AG09309 (cell line): ENCODE measurements around the gene DOK7.

Experiments used
- DNase-seq: peaks from one replicate; pipeline ENCODE4 v3.0.0-alpha.2; 2010; ENCODE audit warnings: low read depth
- H3K4me3 ChIP-seq: 2 replicates; pipeline ENCODE4 v1.5.1; 2011; ENCODE audit warnings: mild to moderate bottlenecking, low read depth, low read length, moderate library complexity; ENCODE audit not compliant: control insufficient read depth
- TF ChIP-seq, protein P1 (sequence below): IDR thresholded peaks from 2 replicates; pipeline ENCODE4 v1.5.1; 2011; ENCODE audit warnings: mild to moderate bottlenecking, low read depth, low read length, inconsistent platforms; ENCODE audit not compliant: insufficient read depth, control insufficient read depth; ENCODE audit errors: missing control alignments

Gene DOK7

DNA sequence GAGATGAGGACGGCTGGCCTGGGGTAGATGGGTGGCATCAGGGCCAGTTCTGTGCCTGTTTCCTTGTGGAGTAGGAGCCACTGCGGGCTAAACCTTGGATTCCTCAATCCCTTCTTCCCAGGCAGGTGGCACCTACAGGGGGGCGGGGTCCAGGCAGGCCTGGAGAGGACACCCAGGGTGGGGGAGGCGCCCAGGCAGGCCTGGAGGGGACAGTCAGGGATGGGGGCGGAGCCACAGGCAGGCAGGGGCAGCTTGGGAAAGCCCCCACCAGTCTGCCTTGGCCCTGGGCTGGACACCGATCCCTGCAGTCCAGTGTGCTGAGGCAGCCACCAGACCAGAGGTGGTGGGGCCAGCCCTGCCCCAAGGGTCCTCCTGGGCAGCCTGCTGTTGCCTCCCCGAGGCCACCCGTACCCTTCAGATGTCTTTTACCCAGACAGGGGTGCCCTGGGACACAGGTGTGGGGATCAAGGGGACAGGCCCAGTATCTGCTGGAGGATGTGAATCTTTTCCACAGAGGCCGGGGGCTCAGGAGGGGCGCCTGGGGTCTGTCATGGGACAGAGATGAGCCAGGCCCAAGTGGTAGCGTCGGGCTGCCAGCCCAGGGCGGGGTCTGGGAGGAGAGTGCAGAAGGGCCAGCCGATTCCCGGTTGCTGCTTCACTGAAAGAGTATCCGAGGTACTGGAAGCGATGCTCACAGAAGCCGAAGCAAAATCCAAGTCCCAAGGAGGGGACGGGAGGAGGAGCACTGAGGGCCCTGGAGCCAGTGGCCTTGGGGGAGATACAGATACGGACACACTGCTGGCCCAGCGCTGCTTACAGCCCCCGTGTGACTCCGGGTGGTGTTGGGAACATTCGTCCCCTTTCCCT is 34.6 kb downstream of the DOK7 start:
- TF ChIP-seq, protein P1, sequence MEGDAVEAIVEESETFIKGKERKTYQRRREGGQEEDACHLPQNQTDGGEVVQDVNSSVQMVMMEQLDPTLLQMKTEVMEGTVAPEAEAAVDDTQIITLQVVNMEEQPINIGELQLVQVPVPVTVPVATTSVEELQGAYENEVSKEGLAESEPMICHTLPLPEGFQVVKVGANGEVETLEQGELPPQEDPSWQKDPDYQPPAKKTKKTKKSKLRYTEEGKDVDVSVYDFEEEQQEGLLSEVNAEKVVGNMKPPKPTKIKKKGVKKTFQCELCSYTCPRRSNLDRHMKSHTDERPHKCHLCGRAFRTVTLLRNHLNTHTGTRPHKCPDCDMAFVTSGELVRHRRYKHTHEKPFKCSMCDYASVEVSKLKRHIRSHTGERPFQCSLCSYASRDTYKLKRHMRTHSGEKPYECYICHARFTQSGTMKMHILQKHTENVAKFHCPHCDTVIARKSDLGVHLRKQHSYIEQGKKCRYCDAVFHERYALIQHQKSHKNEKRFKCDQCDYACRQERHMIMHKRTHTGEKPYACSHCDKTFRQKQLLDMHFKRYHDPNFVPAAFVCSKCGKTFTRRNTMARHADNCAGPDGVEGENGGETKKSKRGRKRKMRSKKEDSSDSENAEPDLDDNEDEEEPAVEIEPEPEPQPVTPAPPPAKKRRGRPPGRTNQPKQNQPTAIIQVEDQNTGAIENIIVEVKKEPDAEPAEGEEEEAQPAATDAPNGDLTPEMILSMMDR = no peak
- H3K4me3 ChIP-seq = no peak overlapping the region
- DNase-seq = no peak

DNA sequence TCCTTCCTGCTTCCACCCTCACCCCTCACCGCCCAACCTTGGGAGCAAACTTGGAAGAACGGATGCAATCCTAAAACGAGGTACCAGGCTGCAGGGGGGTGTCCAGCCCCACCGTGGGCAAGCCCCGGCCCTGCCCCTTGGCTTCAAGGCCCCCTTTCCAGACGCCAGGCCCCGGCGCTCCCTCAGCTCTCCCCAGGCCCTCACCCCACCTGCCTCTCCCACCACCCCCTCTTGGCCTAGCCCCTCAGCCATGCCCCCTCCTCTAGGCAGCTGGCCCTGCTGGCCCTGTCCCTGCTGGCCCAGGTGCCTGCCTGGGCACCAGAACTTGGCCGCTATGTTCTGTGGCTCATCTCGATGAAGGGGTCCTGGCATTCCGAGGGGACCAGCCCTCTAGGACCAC is 35.3 kb downstream of the DOK7 start:
- TF ChIP-seq, protein P1 = no peak
- no peak for DNase-seq
- no peak overlapping the region for H3K4me3 ChIP-seq

- TF ChIP-seq, protein P1 = no peak
- DNase-seq = no peak
These were observed 35.9 kb downstream of the DOK7 start for GRCh38 chr4:3498901-3499510.

GRCh38 chr4:3499710-3500109 is 36.6 kb downstream of the DOK7 start:
- H3K4me3 ChIP-seq = no peak overlapping the region
- TF ChIP-seq, protein P1 = no peak
- no peak for DNase-seq

More at GRCh38 chr4:3498901-3499510, 35.9 kb downstream of the DOK7 start:
- H3K4me3 ChIP-seq = no peak overlapping the region

DNA sequence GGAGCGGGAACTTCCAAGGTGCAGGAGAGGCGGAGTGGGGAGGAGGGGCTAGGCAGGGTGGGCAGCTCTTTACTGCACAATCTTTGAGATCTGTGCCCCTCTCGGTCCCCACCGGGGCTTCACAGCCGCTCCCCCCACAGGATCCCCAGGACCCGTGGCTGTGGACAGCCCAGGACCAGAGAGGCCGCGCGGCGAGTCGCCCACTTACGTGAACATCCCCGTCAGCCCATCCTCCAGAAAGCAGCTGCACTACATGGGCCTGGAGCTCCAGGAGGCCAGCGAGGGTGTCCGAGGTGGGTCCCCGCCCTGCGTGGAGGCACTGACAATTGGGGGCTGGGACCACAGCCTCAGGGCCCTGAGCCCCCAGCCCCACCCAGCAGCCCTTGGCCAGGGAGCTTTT is 37.0 kb downstream of the DOK7 start:
- TF ChIP-seq, protein P1 = no peak
- DNase-seq = no peak
- no peak overlapping the region for H3K4me3 ChIP-seq

- no peak for DNase-seq
- H3K4me3 ChIP-seq = no peak overlapping the region
- TF ChIP-seq, protein P1 = no peak
These were observed 37.6 kb downstream of the DOK7 start for GRCh38 chr4:3500634-3501101.
